Fibroblast of lung (primary cell): ENCODE measurements around the gene RUNDC3A.
"Not testable (repeated sequence)": the region's sequence is repeated elsewhere in the genome, so short reads cannot be mapped to it uniquely, and the experiment has no call there.

Experiments
- EZH2 ChIP-seq: IDR thresholded peaks from 2 replicates; pipeline ENCODE4 v1.5.1; 2012; ENCODE audit warnings: low read length, control low read depth, mild to moderate bottlenecking; ENCODE audit errors: missing control alignments
- TF ChIP-seq, protein P1 (sequence below), 2 donors: IDR thresholded peaks in 1 of 2; conservative IDR thresholded peaks in 1 of 2; 1 replicate in 1 of 2; 2 replicates in 1 of 2; pipeline ENCODE4 v1.5.1; 2011 to 2012; ENCODE audit warnings: low read length in 2 of 2, control low read depth in 1 of 2, inconsistent platforms in 1 of 2, low read depth in 1 of 2, mild to moderate bottlenecking in 1 of 2

DNA sequence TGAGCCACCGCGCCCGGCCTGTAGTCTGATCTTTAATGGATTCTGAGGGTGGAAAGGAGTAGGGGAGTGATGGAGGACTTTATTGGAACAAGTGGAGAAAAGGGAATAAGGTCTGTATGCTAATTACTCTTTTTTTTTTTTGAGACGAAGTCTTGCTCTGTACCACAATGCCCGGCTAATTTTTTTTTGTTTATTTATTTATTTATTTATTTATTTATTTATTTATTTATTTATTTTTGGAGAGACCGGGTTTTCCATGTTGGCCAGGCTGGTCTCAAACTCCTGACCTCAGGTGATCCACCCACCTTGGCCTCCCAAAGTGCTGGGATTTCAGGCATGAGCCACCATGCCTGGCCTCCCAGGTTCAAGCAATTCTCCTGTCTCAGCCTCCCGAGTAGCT lies 21.1 kb downstream of the RUNDC3A start:
- TF ChIP-seq, protein P1, sequence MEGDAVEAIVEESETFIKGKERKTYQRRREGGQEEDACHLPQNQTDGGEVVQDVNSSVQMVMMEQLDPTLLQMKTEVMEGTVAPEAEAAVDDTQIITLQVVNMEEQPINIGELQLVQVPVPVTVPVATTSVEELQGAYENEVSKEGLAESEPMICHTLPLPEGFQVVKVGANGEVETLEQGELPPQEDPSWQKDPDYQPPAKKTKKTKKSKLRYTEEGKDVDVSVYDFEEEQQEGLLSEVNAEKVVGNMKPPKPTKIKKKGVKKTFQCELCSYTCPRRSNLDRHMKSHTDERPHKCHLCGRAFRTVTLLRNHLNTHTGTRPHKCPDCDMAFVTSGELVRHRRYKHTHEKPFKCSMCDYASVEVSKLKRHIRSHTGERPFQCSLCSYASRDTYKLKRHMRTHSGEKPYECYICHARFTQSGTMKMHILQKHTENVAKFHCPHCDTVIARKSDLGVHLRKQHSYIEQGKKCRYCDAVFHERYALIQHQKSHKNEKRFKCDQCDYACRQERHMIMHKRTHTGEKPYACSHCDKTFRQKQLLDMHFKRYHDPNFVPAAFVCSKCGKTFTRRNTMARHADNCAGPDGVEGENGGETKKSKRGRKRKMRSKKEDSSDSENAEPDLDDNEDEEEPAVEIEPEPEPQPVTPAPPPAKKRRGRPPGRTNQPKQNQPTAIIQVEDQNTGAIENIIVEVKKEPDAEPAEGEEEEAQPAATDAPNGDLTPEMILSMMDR (conservative IDR thresholded peaks at IDR 0.05 in 1 of 2, IDR thresholded peaks at IDR 0.05 in 1 of 2; ENCODE audit: low read depth in 1 of 2, low read length in 2 of 2): not testable (repeated sequence)
- TF ChIP-seq EZH2: not testable (repeated sequence)
